SK-MEL-5 (cell line): ENCODE results near the gene CFAP119. TPM values are rescaled to one million over a fixed set of nuclear protein-coding genes. Genes with fewer than 3 reads are reported as not detected.

Experiments
- DNase-seq: peaks from one replicate; pipeline ENCODE4 v3.0.0-alpha.2; 2016; ENCODE audit warnings: low read depth, low spot score
- in situ Hi-C: cut with HindIII; loops from 2 replicates; pipeline ENCODE4 v1.10.0; 2016; ENCODE audit warnings: low sequenced_read_pairs, high pct_unique_total_duplicates, low pct_unique_long_range_greater_than_20kb
- total RNA-seq: library from RNA; depleted of rRNA; stranded (reverse); fragments of >200 nt; shearing (Covaris generic); gene quantifications from 2 replicates; pipeline ENCODE4 v1.2.3, GENCODE V29; 2014

The CFAP119 gene
- total RNA-seq, 1 experiment from 2014 or later: 0.05 TPM

DNA sequence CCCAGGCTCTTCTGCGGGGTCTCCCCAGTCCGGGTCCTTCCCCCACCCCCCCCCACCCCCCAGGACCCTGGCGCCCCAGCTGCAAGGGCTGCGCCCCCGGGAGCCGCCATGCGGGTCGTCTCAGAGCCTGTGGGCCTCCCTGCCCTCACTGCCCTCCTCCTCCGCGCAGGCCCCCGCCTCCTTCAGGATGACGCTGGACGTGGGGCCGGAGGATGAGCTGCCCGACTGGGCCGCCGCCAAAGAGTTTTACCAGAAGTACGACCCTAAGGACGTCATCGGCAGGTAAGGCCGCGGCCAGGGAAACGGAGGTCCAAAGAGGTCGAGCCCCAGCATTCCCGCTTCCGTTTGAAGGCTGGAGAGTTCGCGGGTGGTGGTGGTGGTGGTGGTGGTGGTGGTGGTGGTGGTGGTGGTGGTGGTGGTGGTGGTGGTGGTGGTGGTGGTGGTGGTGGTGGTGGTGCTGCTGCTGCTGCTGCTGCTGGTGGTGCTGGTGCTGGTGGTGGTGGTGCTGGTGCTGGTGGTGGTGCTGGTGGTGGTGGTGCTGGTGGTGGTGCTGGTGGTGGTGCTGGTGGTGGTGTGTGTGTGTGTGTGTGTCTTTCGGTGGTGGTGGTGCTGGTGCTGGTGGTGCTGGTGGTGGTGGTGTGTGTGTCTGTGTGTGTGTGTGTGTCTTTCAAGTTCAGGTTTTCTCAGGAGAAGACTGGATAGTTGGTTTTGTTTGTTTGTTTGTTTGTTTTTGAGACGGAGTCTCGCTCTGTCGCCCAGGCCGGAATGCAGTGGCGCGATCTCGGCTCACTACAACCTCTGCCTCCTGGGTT lies 13.0 kb downstream of the CFAP119 start:
- in situ Hi-C loops: no loop called here
- DNase-seq: no peak

DNA sequence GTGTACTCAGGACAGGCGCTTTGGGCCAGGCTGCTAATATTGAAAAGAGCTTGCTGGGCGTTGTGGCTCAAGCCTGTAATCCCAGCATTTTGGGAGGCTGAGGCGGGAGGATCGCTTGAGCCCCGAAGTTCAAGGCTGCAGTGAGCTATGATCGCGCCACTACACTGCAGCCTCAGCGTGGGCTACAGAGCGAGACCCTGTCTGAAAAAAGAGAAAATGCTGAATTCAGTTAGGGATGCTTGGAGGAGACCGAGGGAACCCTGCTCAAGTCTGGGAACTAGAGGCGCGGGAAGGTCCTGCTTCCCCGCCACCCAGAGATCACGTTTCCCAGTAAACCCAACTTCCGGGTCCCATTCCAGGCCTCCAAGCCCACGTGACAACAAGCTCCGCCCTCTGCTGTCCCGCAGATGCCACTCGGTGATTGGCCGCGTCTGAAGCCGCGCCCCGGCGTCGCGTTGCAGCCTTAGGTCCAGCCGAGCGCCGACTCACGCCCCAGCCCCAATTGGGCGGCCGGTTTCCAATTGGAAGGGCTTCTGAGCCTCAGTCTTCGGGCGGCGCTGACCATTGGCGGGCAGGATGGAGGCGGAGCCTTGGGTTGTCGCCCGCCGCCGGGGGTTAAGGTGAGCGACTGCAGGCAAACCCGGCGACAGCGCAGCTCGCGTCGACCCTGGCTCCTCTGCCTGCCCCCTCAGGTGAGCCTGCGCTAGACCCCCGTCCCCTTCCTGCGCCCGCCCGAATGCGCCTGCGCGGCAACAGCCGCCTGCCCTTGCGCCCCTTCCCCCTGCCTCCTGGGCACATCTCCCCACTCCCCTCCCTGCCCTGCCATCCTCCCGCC lies 13.8 kb downstream of the CFAP119 start, which contains the start of gene PHKG2:
PHKG2 (plus strand) TSS at position 627 of the 835 bp plus-strand sequence. CDS start 396 bp downstream, outside the sequence.
- in situ Hi-C loops: no loop called here
- DNase-seq: peak; percentile 98

- in situ Hi-C loops: no loop called here
- no peak for DNase-seq
Measured at GRCh38 chr16:30747331-30747730, 14.5 kb downstream of the CFAP119 start.

- no peak for DNase-seq
- in situ Hi-C loops: no loop called here
Measured at GRCh38 chr16:30746638-30747175, 15.2 kb downstream of the CFAP119 start.

DNA sequence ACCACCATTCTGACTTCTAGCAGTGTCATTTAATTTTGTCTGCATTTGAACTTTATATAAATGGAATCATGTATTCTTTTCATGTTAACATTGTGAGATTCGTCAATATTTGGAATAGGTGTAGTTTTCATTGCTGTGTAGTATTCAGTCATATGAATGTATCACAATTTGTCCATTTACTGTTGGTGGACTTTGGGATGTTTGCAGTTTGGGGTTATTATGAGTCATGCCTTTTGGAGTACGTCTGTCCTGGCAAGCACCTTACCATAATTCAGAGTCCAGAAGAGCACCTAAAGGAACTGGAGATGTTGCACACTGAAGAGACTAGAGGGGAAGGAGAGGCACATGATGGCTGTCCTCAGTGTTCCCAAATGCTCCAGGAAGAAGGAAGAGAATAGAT lies 16.8 kb downstream of the CFAP119 start:
- DNase-seq: no peak
- in situ Hi-C loops: no loop called here

- no peak for DNase-seq
- in situ Hi-C loops: no loop called here
Measured at GRCh38 chr16:30744183-30744582, 17.7 kb downstream of the CFAP119 start.

DNA sequence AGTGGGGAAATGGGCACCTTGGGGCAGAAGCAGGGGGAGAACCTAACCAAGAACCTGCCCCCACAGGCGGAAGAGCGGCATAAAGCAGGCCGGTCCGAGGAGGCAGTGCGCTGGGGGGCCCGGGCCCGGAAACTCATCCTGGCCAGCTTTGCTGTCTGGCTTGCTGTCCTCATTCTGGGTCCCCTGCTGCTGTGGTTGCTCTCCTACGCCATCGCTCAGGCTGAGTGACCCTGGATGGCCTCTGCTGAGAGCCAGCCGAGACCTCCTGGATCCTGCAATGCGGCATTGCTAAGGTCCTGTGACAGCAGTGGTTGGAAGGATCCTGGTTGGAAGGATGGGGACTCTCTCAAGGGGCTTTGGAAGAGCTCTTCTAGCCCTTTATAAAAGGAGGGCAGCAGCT lies 18.1 kb downstream of the CFAP119 start:
- DNase-seq: no peak
- in situ Hi-C loops: no loop called here

DNA sequence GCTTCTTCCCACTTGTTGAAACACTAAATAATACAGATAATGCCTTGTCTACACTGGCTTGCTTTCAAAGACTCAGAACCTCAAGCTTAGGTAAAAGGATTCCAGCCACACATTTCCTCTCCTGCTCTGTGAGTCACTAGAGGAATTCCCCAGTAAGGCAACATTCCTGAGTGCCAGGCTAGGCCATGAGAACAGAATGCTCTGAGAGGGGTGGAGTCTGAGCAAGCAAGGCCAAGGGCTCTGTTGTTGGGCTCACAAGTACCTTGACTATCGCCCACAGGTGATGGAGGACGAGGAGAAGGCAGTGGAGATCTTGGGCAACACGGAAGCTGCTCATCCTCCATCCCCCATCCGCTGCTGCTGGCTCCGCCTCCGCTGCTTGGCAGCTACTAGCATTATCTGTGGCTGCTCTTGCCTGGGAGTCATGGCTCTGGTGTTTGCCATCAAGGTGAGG lies 20.4 kb downstream of the CFAP119 start:
- in situ Hi-C loops: no loop called here
- no peak for DNase-seq

GRCh38 chr16:30740364-30741251 lies 21.3 kb downstream of the CFAP119 start:
- in situ Hi-C loops: no loop called here
- DNase-seq: peak; percentile 27

DNA sequence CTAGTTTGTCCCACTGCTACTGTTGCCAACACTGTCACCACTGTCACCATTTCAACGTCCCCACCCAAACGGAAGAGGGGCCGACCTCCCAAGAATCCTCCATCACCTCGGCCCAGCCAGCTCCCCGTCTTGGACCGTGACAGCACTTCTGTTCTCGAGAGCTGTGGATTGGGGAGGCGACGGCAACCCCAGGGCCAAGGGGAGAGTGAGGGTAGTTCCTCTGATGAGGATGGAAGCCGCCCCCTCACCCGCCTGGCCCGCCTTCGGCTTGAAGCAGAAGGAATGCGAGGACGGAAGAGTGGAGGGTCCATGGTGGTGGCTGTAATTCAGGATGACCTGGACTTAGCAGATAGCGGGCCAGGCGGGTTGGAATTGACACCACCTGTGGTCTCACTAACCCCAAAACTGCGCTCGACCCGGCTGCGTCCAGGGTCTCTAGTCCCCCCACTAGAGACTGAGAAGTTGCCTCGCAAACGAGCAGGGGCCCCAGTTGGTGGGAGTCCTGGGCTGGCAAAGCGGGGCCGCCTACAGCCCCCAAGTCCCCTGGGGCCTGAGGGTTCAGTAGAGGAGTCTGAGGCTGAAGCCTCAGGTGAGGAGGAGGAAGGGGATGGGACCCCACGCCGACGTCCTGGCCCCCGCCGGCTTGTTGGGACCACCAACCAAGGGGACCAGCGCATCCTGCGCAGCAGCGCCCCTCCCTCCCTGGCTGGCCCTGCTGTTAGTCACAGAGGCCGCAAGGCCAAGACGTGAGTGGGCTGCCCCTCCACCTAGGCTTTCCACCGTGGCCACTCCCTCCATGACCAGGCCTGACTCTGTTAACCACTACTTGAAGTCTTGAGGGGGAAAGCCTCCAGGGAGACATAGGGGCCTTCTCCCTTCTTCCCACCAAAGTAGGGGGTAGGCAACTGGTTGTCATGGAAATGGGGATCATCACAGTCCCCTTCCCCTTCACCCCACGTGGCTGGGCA lies 22.6 kb downstream of the CFAP119 start:
- in situ Hi-C loops: no loop called here
- no peak for DNase-seq

DNA sequence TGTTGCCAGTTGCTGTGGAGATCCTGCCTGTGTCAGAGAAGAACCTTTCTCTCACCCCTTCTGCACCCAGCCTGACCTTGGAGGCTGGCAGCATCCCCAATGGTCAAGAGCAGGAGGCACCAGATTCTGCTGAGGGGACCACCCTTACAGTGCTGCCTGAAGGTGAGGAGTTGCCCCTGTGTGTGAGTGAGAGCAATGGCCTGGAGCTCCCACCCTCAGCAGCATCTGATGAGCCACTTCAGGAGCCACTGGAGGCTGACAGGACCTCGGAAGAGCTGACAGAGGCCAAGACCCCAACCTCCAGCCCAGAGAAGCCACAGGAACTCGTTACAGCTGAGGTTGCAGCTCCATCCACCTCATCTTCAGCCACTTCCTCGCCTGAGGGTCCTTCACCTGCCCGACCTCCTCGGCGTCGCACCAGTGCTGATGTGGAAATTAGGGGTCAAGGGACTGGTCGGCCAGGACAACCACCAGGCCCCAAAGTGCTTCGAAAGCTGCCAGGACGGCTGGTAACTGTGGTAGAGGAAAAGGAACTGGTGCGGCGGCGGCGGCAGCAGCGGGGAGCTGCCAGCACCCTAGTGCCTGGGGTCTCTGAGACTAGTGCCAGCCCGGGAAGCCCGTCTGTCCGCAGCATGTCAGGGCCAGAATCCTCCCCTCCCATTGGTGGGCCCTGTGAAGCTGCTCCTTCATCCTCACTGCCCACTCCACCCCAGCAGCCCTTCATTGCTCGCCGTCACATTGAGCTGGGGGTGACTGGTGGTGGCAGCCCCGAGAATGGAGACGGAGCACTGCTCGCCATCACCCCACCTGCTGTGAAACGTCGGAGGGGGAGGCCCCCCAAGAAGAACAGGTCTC lies 23.8 kb downstream of the CFAP119 start:
- in situ Hi-C loops: no loop called here
- no peak for DNase-seq

GRCh38 chr16:30736995-30737793 lies 24.7 kb downstream of the CFAP119 start:
- no peak for DNase-seq
- in situ Hi-C loops: no loop called here

- DNase-seq: no peak
Measured at GRCh38 chr16:30731411-30731810, 30.5 kb downstream of the CFAP119 start.

GRCh38 chr16:30728899-30729672 lies 32.8 kb downstream of the CFAP119 start:
- in situ Hi-C loops: no loop called here
- no peak for DNase-seq

More at GRCh38 chr16:30731411-30731810, 30.5 kb downstream of the CFAP119 start:
- in situ Hi-C loops: no loop called here
